IPS DF 4.7 (cell line): ENCODE measurements around the gene OLFM1.
"Not testable (repeated sequence)": the region's sequence is repeated elsewhere in the genome, so short reads cannot be mapped to it uniquely, and the experiment has no call there.

Source experiments
- DNase-seq: peaks from one replicate; pipeline ENCODE4 v3.0.0-alpha.2; 2013; ENCODE audit warnings: low spot score; ENCODE audit errors: extremely low read depth

Gene OLFM1

GRCh38 chr9:135105938-135106491, 18.5 kb downstream of the OLFM1 start:
- DNase-seq = no peak

GRCh38 chr9:135106551-135107270, 19.2 kb downstream of the OLFM1 start:
- DNase-seq = no peak

- no peak for DNase-seq
Observed at GRCh38 chr9:135107581-135108235, 20.2 kb downstream of the OLFM1 start.

GRCh38 chr9:135108831-135109510, 21.5 kb downstream of the OLFM1 start:
- DNase-seq = no peak

- DNase-seq = no peak
Observed at GRCh38 chr9:135109650-135110049, 22.2 kb downstream of the OLFM1 start.

- no peak for DNase-seq
Observed at GRCh38 chr9:135110416-135110815, 22.9 kb downstream of the OLFM1 start.

- not testable (repeated sequence) for DNase-seq
Observed at GRCh38 chr9:135111600-135111999, 24.1 kb downstream of the OLFM1 start.

GRCh38 chr9:135116371-135116770, 28.9 kb downstream of the OLFM1 start:
- DNase-seq = no peak

- DNase-seq = no peak
Observed at GRCh38 chr9:135116881-135117280, 29.4 kb downstream of the OLFM1 start.

GRCh38 chr9:135117281-135117680, 29.8 kb downstream of the OLFM1 start:
- DNase-seq = no peak

GRCh38 chr9:135119496-135120064, 32.1 kb downstream of the OLFM1 start:
- no peak for DNase-seq

- no peak for DNase-seq
Observed at GRCh38 chr9:135120249-135120648, 32.8 kb downstream of the OLFM1 start.

GRCh38 chr9:135122316-135122715, 34.8 kb downstream of the OLFM1 start:
- DNase-seq = no peak

GRCh38 chr9:135123126-135123772, 35.8 kb downstream of the OLFM1 start:
- DNase-seq = no peak

GRCh38 chr9:135123773-135124134, 36.3 kb downstream of the OLFM1 start:
- no peak for DNase-seq

- DNase-seq = no peak
Observed at GRCh38 chr9:135126451-135127187, 39.2 kb downstream of the OLFM1 start.

- DNase-seq = no peak
Observed at GRCh38 chr9:135127718-135128670, 40.5 kb downstream of the OLFM1 start.

GRCh38 chr9:135129137-135129695, 41.7 kb downstream of the OLFM1 start:
- no peak for DNase-seq
